GM19025 (cell line): ENCODE measurements around the gene ZP1.
"Not testable (repeated sequence)": the region's sequence is repeated elsewhere in the genome, so short reads cannot be mapped to it uniquely, and the experiment has no call there.

ENCODE experiments used
- ATAC-seq: cut with Tn5 transposase; IDR thresholded peaks from one replicate; pipeline ENCODE4 v1.9.1; 2021; ENCODE audit warnings: mild to moderate bottlenecking, low read depth, moderate library complexity; ENCODE audit not compliant: unreplicated experiment

Gene ZP1

GRCh38 chr11:60906132-60906972 lies 39.0 kb downstream of the ZP1 start, which contains the start of gene PRPF19:
TSS of gene PRPF19 (minus strand) at chr11:60906585. CDS start at chr11:60906382, 203 bp downstream.
- peak; percentile 69 for ATAC-seq

- ATAC-seq: no peak
Observed at GRCh38 chr11:60908803-60909202, 41.5 kb downstream of the ZP1 start.

GRCh38 chr11:60909680-60910280 lies 42.4 kb downstream of the ZP1 start:
- ATAC-seq: not testable (repeated sequence)

- ATAC-seq: peak; percentile 32
Observed at GRCh38 chr11:60910281-60910687, 42.9 kb downstream of the ZP1 start.

DNA sequence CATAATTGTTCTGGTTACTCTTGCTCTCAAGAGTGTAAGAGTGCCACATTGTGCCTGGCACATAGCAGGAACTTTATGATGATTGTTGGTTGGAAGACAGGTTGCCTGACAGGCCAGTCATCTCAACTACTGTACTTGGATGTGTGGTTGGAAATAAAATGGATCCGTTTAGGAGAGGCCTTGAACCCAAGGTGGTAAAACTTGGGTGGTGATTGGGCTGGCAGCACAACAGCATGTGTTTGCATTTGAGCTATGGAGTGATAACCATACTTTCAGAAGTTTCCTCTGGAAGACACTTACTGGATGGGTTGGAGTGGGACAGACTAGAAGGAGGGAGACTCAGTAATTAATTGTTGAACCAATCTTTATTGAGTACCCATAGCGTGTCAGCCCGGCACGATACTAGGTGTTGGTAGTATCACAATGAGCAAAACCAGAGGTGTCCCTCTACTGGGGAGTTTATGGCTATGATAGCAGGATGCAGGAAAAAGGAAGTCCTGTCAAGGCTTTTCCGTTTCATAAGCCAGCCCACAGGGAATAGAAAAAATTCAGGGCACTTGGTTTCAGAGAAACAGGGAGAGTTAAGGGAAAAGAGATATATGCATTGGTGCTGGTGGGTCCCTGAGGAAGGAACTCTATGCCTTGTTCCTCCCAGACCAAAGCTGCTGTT lies 43.5 kb downstream of the ZP1 start:
- ATAC-seq: no peak

DNA sequence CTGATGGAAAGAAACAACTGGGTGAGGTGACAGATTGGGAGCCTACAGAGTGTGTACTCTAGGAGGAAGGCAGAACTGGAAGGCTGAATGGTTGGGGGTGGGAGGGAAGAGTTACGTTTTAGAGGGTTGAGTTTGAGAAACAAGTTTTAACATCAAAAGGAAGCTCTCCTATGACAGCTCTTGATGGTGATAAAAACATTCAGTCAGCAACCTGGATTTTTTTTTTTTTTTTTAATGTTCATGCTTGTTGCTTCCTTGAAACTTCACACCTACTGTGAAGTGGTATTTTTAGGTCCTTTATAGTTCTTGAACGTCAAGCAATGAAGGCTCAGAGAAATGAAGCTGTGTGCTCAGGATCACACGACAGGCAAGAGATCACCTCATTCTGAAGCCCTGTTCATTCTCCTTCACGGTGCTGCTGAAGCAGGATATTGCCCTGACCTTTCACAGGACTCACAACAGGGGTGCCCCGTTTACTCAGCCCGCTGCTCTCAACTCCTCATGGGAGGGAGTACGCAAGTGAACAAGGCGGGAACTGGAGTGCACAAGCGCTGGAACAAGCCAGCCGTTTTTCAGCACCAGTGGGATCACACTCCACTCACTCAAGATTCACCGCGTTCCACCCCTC lies 45.0 kb downstream of the ZP1 start:
- no peak for ATAC-seq

DNA sequence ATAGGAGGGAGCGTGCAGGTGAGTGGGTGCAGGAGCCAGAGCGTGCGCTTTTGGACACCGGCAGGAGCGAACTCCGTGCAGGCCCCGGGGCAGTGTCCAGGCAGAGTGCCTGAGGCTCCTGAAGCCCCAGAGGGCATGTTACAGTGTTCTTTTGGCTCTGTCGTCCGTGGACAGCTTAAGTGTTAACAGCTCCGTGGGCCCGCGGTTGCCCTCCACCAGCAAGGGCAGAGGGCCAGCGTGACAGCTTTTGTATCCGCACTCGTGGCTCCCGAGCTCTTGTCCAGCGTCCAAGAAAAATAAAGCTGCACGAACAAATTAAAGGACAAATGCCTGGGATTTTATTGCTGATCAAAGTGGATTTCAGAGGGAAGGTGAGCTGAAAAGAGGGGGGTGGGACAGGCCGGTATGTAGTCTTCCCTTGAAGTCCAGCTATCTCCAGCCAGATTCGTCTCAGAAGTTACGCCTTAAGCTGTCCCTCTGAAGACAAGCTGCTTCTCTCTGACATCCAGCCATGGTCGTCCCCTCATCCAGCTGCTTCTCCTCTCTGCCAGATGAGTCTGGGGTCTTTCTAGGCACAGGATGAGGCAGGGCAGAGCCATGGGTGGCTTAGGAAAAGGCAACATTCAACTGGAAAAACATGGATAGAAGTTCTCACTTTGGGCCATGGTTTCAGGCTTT lies 45.6 kb downstream of the ZP1 start:
- ATAC-seq: no peak

- ATAC-seq: peak; percentile 40
Observed at GRCh38 chr11:60913793-60914632, 46.7 kb downstream of the ZP1 start, which contains the start of gene TMEM109. TSS of gene TMEM109 (plus strand) at chr11:60914158. CDS start at chr11:60919694, 5,536 bp downstream.

DNA sequence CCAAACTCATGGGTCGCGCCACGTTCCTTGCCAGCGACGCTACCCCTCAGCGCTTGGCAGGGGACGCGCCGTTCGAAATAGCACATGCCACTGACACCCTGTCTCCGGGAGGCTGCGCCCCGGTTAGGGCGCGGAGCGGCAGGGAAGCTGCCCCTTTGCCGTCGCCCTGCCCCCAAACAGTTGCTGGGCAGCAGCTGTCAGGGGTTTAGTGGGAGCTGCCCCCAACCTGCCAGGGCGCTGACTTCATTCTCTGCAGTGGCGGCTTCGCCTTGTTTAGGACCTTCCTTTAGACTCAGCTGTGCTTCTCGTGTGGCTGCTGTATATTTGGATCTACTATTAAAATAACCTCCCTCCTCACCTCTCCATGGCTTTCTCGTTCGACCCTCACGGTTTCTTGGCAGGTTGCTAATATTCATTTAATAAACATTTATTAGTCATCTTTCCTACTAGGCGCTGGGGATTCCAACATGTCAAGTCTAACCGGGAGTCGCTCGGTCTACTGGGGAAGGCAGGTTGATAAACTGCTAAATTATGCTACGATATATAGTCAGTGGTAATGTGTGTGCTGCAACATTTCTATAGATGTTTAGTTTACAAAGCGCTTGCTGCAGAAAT lies 47.4 kb downstream of the ZP1 start:
- no peak for ATAC-seq

DNA sequence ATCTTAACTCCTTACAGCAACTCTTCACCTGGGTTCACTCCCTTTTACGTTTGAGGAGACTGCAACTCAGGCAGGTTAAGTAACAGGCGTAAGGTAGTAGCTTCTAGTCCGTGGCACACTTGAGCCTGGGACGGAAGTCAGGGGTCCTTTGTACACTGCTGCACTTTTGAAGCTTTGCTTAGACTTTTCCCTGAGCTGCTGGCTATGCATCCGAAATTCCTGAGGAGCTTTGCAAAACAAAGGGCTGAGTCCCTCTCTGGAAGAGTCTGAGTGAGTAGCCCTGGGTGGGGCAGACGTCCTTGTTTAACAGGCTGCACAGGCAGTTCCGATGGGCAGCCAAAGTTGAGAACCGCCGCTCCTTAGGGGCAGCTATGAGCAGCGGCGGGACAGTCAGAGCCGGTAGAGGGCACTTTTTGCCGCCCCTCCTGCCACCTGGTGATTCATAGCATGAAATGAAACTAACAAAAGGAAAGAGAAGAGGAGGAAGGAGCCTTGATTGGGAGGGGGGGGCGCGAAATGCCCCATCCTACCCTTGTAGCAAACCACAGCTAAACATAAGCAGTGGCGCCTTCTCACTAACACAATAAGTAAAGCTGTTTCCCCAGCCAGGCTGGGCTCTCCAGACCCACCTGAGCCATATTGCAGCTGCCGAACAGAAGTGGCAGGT lies 48.0 kb downstream of the ZP1 start:
- ATAC-seq: peak; percentile 46

DNA sequence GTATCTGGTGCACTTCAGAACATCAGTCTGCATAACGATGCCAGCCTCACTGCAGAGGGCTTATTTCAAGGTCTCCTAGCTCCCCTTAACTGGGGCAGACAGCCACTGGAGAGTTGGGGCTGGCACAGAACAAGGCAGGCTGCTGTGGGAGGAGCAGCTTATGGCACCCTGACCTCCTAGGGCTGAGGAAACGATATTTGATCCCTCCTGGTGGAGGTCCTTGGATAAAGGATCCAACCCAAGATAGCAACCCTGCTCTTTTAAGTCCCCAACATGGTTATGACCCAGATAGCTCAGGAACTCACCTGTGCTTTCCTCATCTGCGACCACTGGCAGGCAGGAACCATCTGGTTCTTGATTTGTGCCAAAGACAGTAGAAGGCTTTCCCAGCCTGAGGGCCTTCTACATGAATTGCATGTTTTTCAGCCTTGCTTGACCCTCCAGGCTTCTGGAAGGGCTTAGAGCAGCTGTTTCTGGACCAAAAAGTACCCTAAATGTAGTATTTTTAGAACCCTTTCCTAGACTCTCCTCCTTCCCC lies 49.4 kb downstream of the ZP1 start:
- no peak for ATAC-seq

DNA sequence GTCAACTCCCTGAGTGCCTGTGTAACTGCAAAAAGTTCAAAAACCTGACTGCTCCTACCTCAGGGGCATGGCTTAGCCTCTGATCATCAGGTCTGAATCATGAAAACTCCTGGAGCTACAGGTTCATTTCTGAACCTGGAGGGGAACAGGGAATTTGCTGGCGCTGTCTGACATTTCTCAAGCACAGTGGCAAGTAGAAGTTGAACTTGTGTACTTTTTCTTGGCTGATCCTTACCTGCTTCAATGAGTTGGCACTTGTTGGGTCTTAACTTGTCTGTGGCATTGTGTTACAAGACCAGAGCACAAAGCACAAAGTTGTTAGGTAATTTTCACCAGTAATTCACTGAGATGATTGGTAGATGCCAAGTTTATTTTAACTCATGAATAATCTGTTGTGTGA lies 49.9 kb downstream of the ZP1 start:
- ATAC-seq: no peak

GRCh38 chr11:60918251-60918938 lies 51.1 kb downstream of the ZP1 start:
- ATAC-seq: no peak

- no peak for ATAC-seq
Observed at GRCh38 chr11:60918939-60919265, 51.6 kb downstream of the ZP1 start.

DNA sequence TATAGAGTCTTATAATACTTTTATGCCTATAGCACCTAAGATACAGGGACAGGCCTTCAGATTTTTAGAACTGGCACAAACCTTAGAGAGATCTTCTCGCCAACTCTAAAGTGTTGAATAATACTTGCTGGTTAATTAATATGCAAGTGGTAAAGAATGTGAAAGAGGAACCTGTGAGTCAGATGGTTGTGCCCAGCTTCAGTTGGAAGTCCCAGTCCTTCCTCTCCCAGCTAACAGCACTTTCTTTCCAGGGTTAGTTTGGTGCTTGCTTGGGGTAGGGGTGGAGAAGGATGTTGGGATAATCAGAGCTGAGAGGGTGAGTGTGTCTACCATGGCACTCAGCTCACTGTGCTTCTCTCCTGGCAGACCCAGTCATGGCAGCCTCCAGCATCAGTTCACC lies 52.0 kb downstream of the ZP1 start:
- ATAC-seq: no peak

GRCh38 chr11:60919956-60920355 lies 52.6 kb downstream of the ZP1 start:
- ATAC-seq: no peak

DNA sequence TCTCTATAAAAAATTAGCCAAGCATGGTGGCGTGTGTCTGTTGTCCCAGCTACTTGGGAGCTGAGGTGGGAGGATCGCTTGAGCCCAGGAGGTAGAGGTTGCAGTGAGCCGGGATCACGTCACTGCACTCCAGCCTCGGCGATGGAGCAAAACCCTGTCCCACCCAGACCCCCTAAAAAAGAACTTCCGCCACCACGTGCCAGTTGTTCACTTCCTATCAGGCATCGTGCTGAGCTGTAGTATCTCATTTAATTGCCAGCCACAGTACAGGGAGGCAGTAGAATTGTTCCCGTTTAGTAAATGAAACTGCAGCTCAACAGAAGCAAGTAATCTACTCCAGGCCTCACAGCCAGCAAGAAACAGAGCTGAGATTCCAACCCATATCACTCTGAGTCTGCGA lies 53.9 kb downstream of the ZP1 start:
- no peak for ATAC-seq
